22Rv1 (cell line): ENCODE data around the gene ALOX5AP.

ENCODE experiments used
- H3K27ac ChIP-seq: fragments of 450-650 bp; 2 replicates; pipeline ENCODE4 v1.5.1; 2017
- CTCF ChIP-seq: fragments of 450-650 bp; IDR thresholded peaks from 2 replicates; pipeline ENCODE4 v1.5.1; 2017; ENCODE audit warnings: mild to moderate bottlenecking
- ZFX ChIP-seq: fragments of 450-650 bp; IDR thresholded peaks from 2 replicates; pipeline ENCODE4 v1.6.1; 2017; ENCODE audit warnings: antibody characterized with exemption, borderline replicate concordance

Gene ALOX5AP

GRCh38 chr13:30714629-30715371 is 20.5 kb upstream of the ALOX5AP start:
- no peak for TF ChIP-seq CTCF
- no peak overlapping the region for H3K27ac ChIP-seq

- H3K27ac ChIP-seq: no peak overlapping the region
- TF ChIP-seq ZFX (no peak), CTCF (no peak)
Measured at GRCh38 chr13:30715372-30715756, 20.0 kb upstream of the ALOX5AP start.

GRCh38 chr13:30715837-30716236 is 19.5 kb upstream of the ALOX5AP start:
- H3K27ac ChIP-seq: no peak overlapping the region
- no peak for TF ChIP-seq ZFX
- no peak for TF ChIP-seq CTCF

- no peak overlapping the region for H3K27ac ChIP-seq
- no peak for TF ChIP-seq CTCF
Measured at GRCh38 chr13:30718661-30719524, 16.4 kb upstream of the ALOX5AP start.

- H3K27ac ChIP-seq: no peak overlapping the region
- TF ChIP-seq ZFX: no peak
- TF ChIP-seq CTCF: no peak
Measured at GRCh38 chr13:30719525-30719914, 15.8 kb upstream of the ALOX5AP start.

- no peak overlapping the region for H3K27ac ChIP-seq
- no peak for TF ChIP-seq ZFX
- no peak for TF ChIP-seq CTCF
Measured at GRCh38 chr13:30720172-30720869, 15.0 kb upstream of the ALOX5AP start.

GRCh38 chr13:30721936-30722335 is 13.4 kb upstream of the ALOX5AP start:
- H3K27ac ChIP-seq: no peak overlapping the region

More at GRCh38 chr13:30721936-30722335, 13.4 kb upstream of the ALOX5AP start:
- TF ChIP-seq CTCF (no peak), ZFX (no peak)
